Stimulated activated CD4-positive, alpha-beta T cell treated with anti-CD3 and anti-CD28 coated beads, Interleukin-2, amount 100 ng/mL, for 4 hours (primary cell): Measurements from ENCODE around the gene MCAM.
A peak's percentile ranks its signal among the peaks of the same experiment; 100 is the strongest.

Source experiments
- DNase-seq: peaks from one replicate; pipeline ENCODE4 v3.0.0-alpha.2; 2020; ENCODE audit warnings: low read depth

The MCAM gene

GRCh38 chr11:119344291-119345010, 27.5 kb upstream of the MCAM start:
- no peak for DNase-seq

GRCh38 chr11:119343726-119344125, 26.8 kb upstream of the MCAM start:
- no peak for DNase-seq

GRCh38 chr11:119342362-119343130, 25.6 kb upstream of the MCAM start:
- DNase-seq: no peak

GRCh38 chr11:119342023-119342300, 25.0 kb upstream of the MCAM start:
- DNase-seq: no peak

- DNase-seq: no peak
These were observed 24.5 kb upstream of the MCAM start for GRCh38 chr11:119341222-119342022.

- DNase-seq: no peak
These were observed 23.6 kb upstream of the MCAM start, which contains the start of gene C1QTNF5 for GRCh38 chr11:119340335-119341221. Gene C1QTNF5 (minus strand): TSS chr11:119340883. CDS start chr11:119340397, 486 bp downstream.

- DNase-seq: no peak
These were observed 22.8 kb upstream of the MCAM start for GRCh38 chr11:119339589-119340334.

- no peak for DNase-seq
These were observed 22.1 kb upstream of the MCAM start for GRCh38 chr11:119338965-119339588.

- peak; percentile 49 for DNase-seq
These were observed 21.5 kb upstream of the MCAM start for GRCh38 chr11:119338318-119338890.

- no peak for DNase-seq
These were observed 20.8 kb upstream of the MCAM start for GRCh38 chr11:119337581-119338317.

- no peak for DNase-seq
These were observed 20.0 kb upstream of the MCAM start for GRCh38 chr11:119336744-119337469.

GRCh38 chr11:119335655-119336543, 19.0 kb upstream of the MCAM start:
- no peak for DNase-seq

GRCh38 chr11:119335091-119335654, 18.2 kb upstream of the MCAM start:
- DNase-seq: no peak

- DNase-seq: peak; percentile 93
These were observed 17.4 kb upstream of the MCAM start, which contains the start of gene RNF26 for GRCh38 chr11:119334174-119334930. Gene RNF26 (plus strand): TSS chr11:119334527. CDS start chr11:119335123, 596 bp downstream.

GRCh38 chr11:119332111-119332765, 15.3 kb upstream of the MCAM start:
- no peak for DNase-seq

GRCh38 chr11:119330237-119330636, 13.3 kb upstream of the MCAM start:
- DNase-seq: no peak
